SK-N-MC (cell line): ENCODE results near the gene ZNF554.

Experiments
- EZH2 ChIP-seq: fragments of 200-600 bp; sonication (generic); IDR thresholded peaks from one replicate; pipeline ENCODE4 v1.6.1; 2017; ENCODE audit warnings: antibody characterized with exemption
- FOXP2 ChIP-seq: optimal IDR thresholded peaks from 2 replicates; pipeline ENCODE3; 2011; ENCODE audit warnings: mild to moderate bottlenecking, moderate library complexity; ENCODE audit not compliant: insufficient read depth; ENCODE audit errors: extremely low read length, control extremely low read depth
- POLR2AphosphoS5 ChIP-seq: IDR thresholded peaks from 2 replicates; pipeline ENCODE4 v1.6.1; 2012; ENCODE audit warnings: mild to moderate bottlenecking, low read depth, low read length, borderline replicate concordance

- TF ChIP-seq EZH2 (no peak), POLR2AphosphoS5 (no peak), FOXP2 (no peak)
Measured at GRCh38 chr19:2799273-2800020, 20.2 kb upstream of the ZNF554 start.
